Prostate gland (tissue), 2 donors: ENCODE results near the gene PROX2. TPM values are rescaled to one million over a fixed set of nuclear protein-coding genes. Genes with fewer than 3 reads are reported as not detected.

Source experiments
- DNase-seq: peaks from one replicate; pipeline ENCODE4 v3.0.0-alpha.2; 2019; ENCODE audit warnings: low spot score
- H3K27ac ChIP-seq, 2 donors: fragments of 200-600 bp; sonication (generic); 2 replicates each; pipeline ENCODE4 v1.5.1; 2017 to 2019
- H3K27me3 ChIP-seq: fragments of 200-600 bp; sonication (generic); replicated peaks from 2 replicates; pipeline ENCODE4 v1.5.1; 2019; ENCODE audit not compliant: insufficient read depth
- H3K36me3 ChIP-seq, 2 donors: fragments of 200-600 bp; sonication (generic); 1 replicate in 1 of 2; 2 replicates in 1 of 2; pipeline versions ENCODE4 v1.5.1 to v1.8.1; 2017 to 2019
- H3K4me1 ChIP-seq: fragments of 200-600 bp; sonication (generic); replicated peaks from 2 replicates; pipeline ENCODE4 v1.5.1; 2019
- H3K4me3 ChIP-seq, 2 donors: fragments of 200-600 bp; sonication (generic); 2 replicates each; pipeline ENCODE4 v1.5.1; 2017 to 2019
- H3K9me3 ChIP-seq: fragments of 200-600 bp; sonication (generic); 2 replicates; pipeline ENCODE4 v1.5.1; 2017
- CTCF ChIP-seq, 4 experiments: fragments of 200-600 bp in 2 of 4; fragments of 450-650 bp in 2 of 4; sonication (generic) in 2 of 4; IDR thresholded peaks; 1 replicate in 3 of 4; 2 replicates in 1 of 4; pipeline ENCODE4 v1.5.1; 2016 to 2019; ENCODE audit warnings: antibody characterized with exemption in 4 of 4, mild to moderate bottlenecking in 2 of 4, moderate library complexity in 2 of 4
- POLR2A ChIP-seq: fragments of 450-650 bp; IDR thresholded peaks from one replicate; pipeline ENCODE4 v1.6.1; 2016; ENCODE audit warnings: antibody characterized with exemption, mild to moderate bottlenecking
- POLR2AphosphoS5 ChIP-seq: sonication (generic); formaldehyde crosslinking; IDR thresholded peaks from one replicate; pipeline ENCODE4 v1.6.1; 2017; ENCODE audit warnings: antibody characterized with exemption
- WGBS: methylation state at CpG from one replicate; pipeline ENCODE4 v1.1.5; 2018; 5-methylcytosine and 5-hydroxymethylcytosine counted together
- intact Hi-C: fragments of 100-400 bp; cut with DNase I; formaldehyde crosslinking; loops from one replicate; pipeline ENCODE4 v1.14.2; 2022
- total RNA-seq, 2 donors: library from RNA; depleted of rRNA; stranded (reverse); fragments of >200 nt; gene quantifications; one replicate each; pipeline ENCODE4 v1.1.0, GENCODE V29; 2016

PROX2 gene
- total RNA-seq: not detected

- Histone ChIP-seq H3K9me3 (no peaks in the 10 kb centered on the region), H3K4me3 (no peak within 1 kb of the TSS), H3K27me3 (no peaks in the 10 kb centered on the region), H3K27ac (no peak within 1 kb of the TSS), H3K36me3 (no peaks in the 10 kb centered on the region), H3K4me1 (no peaks in the 10 kb centered on the region)
- TF ChIP-seq CTCF (IDR thresholded peaks at IDR 0.05): no peak
- TF ChIP-seq POLR2AphosphoS5: no peak
- TF ChIP-seq POLR2A: no peak
- intact Hi-C loops: no loop called here
- DNase-seq: no peak
- 59% methylated on average over 13 of the region's 13 CpGs for WGBS
These were observed at the start of gene PROX2 for GRCh38 chr14:74875941-74876913. PROX2 (minus strand) TSS chr14:74876145; CDS start chr14:74863834, 12,311 bp downstream.

- 79% methylated on average over 11 of the region's 11 CpGs for WGBS
- Histone ChIP-seq H3K27me3 (no peaks in the 10 kb centered on the region), H3K27ac (no peak overlapping the region), H3K4me3 (no peak overlapping the region), H3K9me3 (no peaks in the 10 kb centered on the region), H3K4me1 (no peaks in the 10 kb centered on the region), H3K36me3 (no peaks in the 10 kb centered on the region)
- intact Hi-C loops: no loop called here
- no peak for DNase-seq
- no peak for TF ChIP-seq POLR2A
- TF ChIP-seq CTCF (IDR thresholded peaks at IDR 0.05): no peak
- no peak for TF ChIP-seq POLR2AphosphoS5
These were observed 48.1 kb upstream of the PROX2 start for GRCh38 chr14:74924061-74924460.

GRCh38 chr14:74922752-74923401 is 46.9 kb upstream of the PROX2 start, which contains the start of gene RPS6KL1:
RPS6KL1 (minus strand) TSS chr14:74923260; CDS start chr14:74921541, 1,719 bp downstream.
- no peaks in the 10 kb centered on the region for H3K36me3 ChIP-seq
- intact Hi-C loops: no loop called here

GRCh38 chr14:74921987-74922751 is 46.2 kb upstream of the PROX2 start:
- TF ChIP-seq POLR2AphosphoS5: no peak
- no peak for TF ChIP-seq CTCF (IDR thresholded peaks at IDR 0.05)
- TF ChIP-seq POLR2A: no peak
- no peak for DNase-seq
- no peak overlapping the region for H3K4me3 ChIP-seq
- H3K9me3 ChIP-seq: no peaks in the 10 kb centered on the region
- 88% methylated on average over 19 of the region's 19 CpGs for WGBS
- H3K4me1 ChIP-seq: no peaks in the 10 kb centered on the region
- H3K36me3 ChIP-seq: no peaks in the 10 kb centered on the region
- no peaks in the 10 kb centered on the region for H3K27me3 ChIP-seq
- no peak overlapping the region for H3K27ac ChIP-seq
- intact Hi-C loops: no loop called here

More at GRCh38 chr14:74922752-74923401, 46.9 kb upstream of the PROX2 start, which contains the start of gene RPS6KL1:
- no peaks in the 10 kb centered on the region for H3K9me3 ChIP-seq
- DNase-seq: peak; percentile 69
- no peaks in the 10 kb centered on the region for H3K4me1 ChIP-seq
- no peak within 1 kb of the TSS for H3K27ac ChIP-seq
- no peaks in the 10 kb centered on the region for H3K27me3 ChIP-seq
- 11% methylated on average over 22 of the region's 51 CpGs for WGBS
- peak; percentile 27 for TF ChIP-seq POLR2AphosphoS5
- TF ChIP-seq POLR2A: no peak
- peak within 1 kb of the TSS; percentile 24 to 29 for H3K4me3 ChIP-seq
